ENCODE results near the gene OR2J2. TPM values are rescaled to one million over a fixed set of nuclear protein-coding genes. Genes with fewer than 3 reads are reported as not detected.
"Not testable (repeated sequence)": the region's sequence is repeated elsewhere in the genome, so short reads cannot be mapped to it uniquely, and the experiment has no call there.

Gene OR2J2
- not detected for total RNA-seq
- not detected for total RNA-seq (2013)

- H3K4me3 ChIP-seq (ENCODE audit: low read length); H3K27ac Mint-ChIP-seq; DNase-seq; H3K36me3 Mint-ChIP-seq; H3K4me1 Mint-ChIP-seq; H3K27ac ChIP-seq (ENCODE audit: low read length); intact Hi-C loops (cut with micrococcal nuclease); H3K27me3 ChIP-seq (ENCODE audit: control insufficient read depth, insufficient read depth, low read length); H3K4me3 Mint-ChIP-seq; ATAC-seq; H3K4me1 ChIP-seq (ENCODE audit: control insufficient read depth, insufficient read depth, low read length); H3K9me3 Mint-ChIP-seq; H3K9me3 ChIP-seq (ENCODE audit: control insufficient read depth, insufficient read depth, low read length); H3K36me3 ChIP-seq (ENCODE audit: control insufficient read depth, insufficient read depth, low read length): not testable (repeated sequence)
- 64% methylated on average over 2 of the region's 2 CpGs for WGBS (ENCODE audit: insufficient coverage)
- peaks cover 12 to 25% of the 10 kb centered on the region in 2 donors for H3K27me3 Mint-ChIP-seq (ENCODE audit: low read depth in 2 of 2)
These were observed at the start of gene OR2J2 for GRCh38 chr6:29170607-29171006. TSS of gene OR2J2 (plus strand) at chr6:29170907. CDS start at chr6:29173636, 2,729 bp downstream.

GRCh38 chr6:29129326-29130012 is 41.2 kb upstream of the OR2J2 start:
- DNase-seq (no peak), ATAC-seq (no peak)
- intact Hi-C loops (cut with micrococcal nuclease) = no loop called here
- no peaks in the 10 kb centered on the region for H3K4me1 ChIP-seq (ENCODE audit: control insufficient read depth, insufficient read depth, low read length)
- H3K36me3 ChIP-seq (ENCODE audit: control insufficient read depth, insufficient read depth, low read length) = no peaks in the 10 kb centered on the region
- Mint-ChIP-seq H3K36me3 (no peaks in the 10 kb centered on the region), H3K9me3 (no peaks in the 10 kb centered on the region), H3K27ac (no peak overlapping the region), H3K27me3 (ENCODE audit: low read depth in 2 of 2) (peaks cover 13 to 41% of the 10 kb centered on the region in 2 donors), H3K4me3 (no peak overlapping the region), H3K4me1 (no peaks in the 10 kb centered on the region)
- H3K27me3 ChIP-seq (ENCODE audit: control insufficient read depth, insufficient read depth, low read length) = no peaks in the 10 kb centered on the region
- TF ChIP-seq CTCF (IDR thresholded peaks at IDR 0.05) = no peak
- H3K27ac ChIP-seq (ENCODE audit: low read length) = no peak overlapping the region
- no peak overlapping the region for H3K4me3 ChIP-seq (ENCODE audit: low read length)
- WGBS (ENCODE audit: insufficient coverage) = 78% methylated on average over 15 of the region's 15 CpGs
- no peaks in the 10 kb centered on the region for H3K9me3 ChIP-seq (ENCODE audit: control insufficient read depth, insufficient read depth, low read length)

- DNase-seq = no peak
- ATAC-seq = no peak
- TF ChIP-seq CTCF (IDR thresholded peaks at IDR 0.05) = no peak
These were observed 40.1 kb upstream of the OR2J2 start for GRCh38 chr6:29130644-29131043.

GRCh38 chr6:29131691-29132090 is 39.0 kb upstream of the OR2J2 start:
- no CpG with 5 or more reads among the region's 2 CpGs for WGBS (ENCODE audit: insufficient coverage)
- Mint-ChIP-seq H3K36me3 (no peaks in the 10 kb centered on the region), H3K27ac (no peak overlapping the region), H3K9me3 (no peaks in the 10 kb centered on the region), H3K27me3 (ENCODE audit: low read depth in 2 of 2) (peaks cover 10 to 57% of the 10 kb centered on the region in 2 donors), H3K4me1 (no peaks in the 10 kb centered on the region), H3K4me3 (no peak overlapping the region)
- no peak for DNase-seq
- Histone ChIP-seq H3K4me3 (ENCODE audit: low read length) (no peak overlapping the region), H3K9me3 (ENCODE audit: control insufficient read depth, insufficient read depth, low read length) (no peaks in the 10 kb centered on the region), H3K36me3 (ENCODE audit: control insufficient read depth, insufficient read depth, low read length) (no peaks in the 10 kb centered on the region), H3K4me1 (ENCODE audit: control insufficient read depth, insufficient read depth, low read length) (no peaks in the 10 kb centered on the region), H3K27ac (ENCODE audit: low read length) (no peak overlapping the region), H3K27me3 (ENCODE audit: control insufficient read depth, insufficient read depth, low read length) (no peaks in the 10 kb centered on the region)
- no peak for TF ChIP-seq CTCF (IDR thresholded peaks at IDR 0.05)
- intact Hi-C loops (cut with micrococcal nuclease) = no loop called here
- no peak for ATAC-seq

More at GRCh38 chr6:29130644-29131043, 40.1 kb upstream of the OR2J2 start:
- intact Hi-C loops (cut with micrococcal nuclease) = no loop called here
- Mint-ChIP-seq H3K4me1 (no peaks in the 10 kb centered on the region), H3K4me3 (no peak overlapping the region), H3K27ac (no peak overlapping the region), H3K27me3 (ENCODE audit: low read depth in 2 of 2) (peaks cover 14 to 47% of the 10 kb centered on the region in 2 donors), H3K36me3 (no peaks in the 10 kb centered on the region), H3K9me3 (no peaks in the 10 kb centered on the region)
- H3K4me1 ChIP-seq (ENCODE audit: control insufficient read depth, insufficient read depth, low read length) = no peaks in the 10 kb centered on the region
- no peaks in the 10 kb centered on the region for H3K9me3 ChIP-seq (ENCODE audit: control insufficient read depth, insufficient read depth, low read length)
- 90% methylated on average over 4 of the region's 4 CpGs for WGBS (ENCODE audit: insufficient coverage)
- H3K4me3 ChIP-seq (ENCODE audit: low read length) = no peak overlapping the region
- H3K27ac ChIP-seq (ENCODE audit: low read length) = no peak overlapping the region
- no peaks in the 10 kb centered on the region for H3K27me3 ChIP-seq (ENCODE audit: control insufficient read depth, insufficient read depth, low read length)
- no peaks in the 10 kb centered on the region for H3K36me3 ChIP-seq (ENCODE audit: control insufficient read depth, insufficient read depth, low read length)

Measured in natural killer cell (primary cell).